ENCODE measurements around the gene IGLL5. TPM values are rescaled to one million over a fixed set of nuclear protein-coding genes. Genes with fewer than 3 reads are reported as not detected.

Gene IGLL5
- total and polyA plus RNA-seq, 2 donors (not counting 1 experiment from before 2014, with no cell fraction given): not detected

- Histone ChIP-seq H3K79me2 (ENCODE audit: control insufficient read depth, insufficient read depth, low read length) (no peaks in the 10 kb centered on the region), H4K20me1 (ENCODE audit: control insufficient read depth, extremely low read depth, insufficient read depth, low read length) (no peaks in the 10 kb centered on the region), H2AFZ (ENCODE audit: low read length) (no peak overlapping the region), H3K9me3 (ENCODE audit: control insufficient read depth, insufficient read depth, low read depth, low read length) (no peaks in the 10 kb centered on the region), H3K4me1 (ENCODE audit: control insufficient read depth, extremely low read depth, insufficient read depth, low read length) (no peaks in the 10 kb centered on the region), H3K27me3 (ENCODE audit: control insufficient read depth, insufficient read depth, low read length) (no peaks in the 10 kb centered on the region), H3K4me3 (replicated peaks in 1 of 4; ENCODE audit: control extremely low read depth in 1 of 4, insufficient read depth in 1 of 4, low read depth in 3 of 4, low read length in 4 of 4) (no peak overlapping the region), H3K27ac (ENCODE audit: insufficient read depth, low read length) (no peak overlapping the region), H3K36me3 (ENCODE audit: control insufficient read depth, insufficient read depth, low read length) (no peaks in the 10 kb centered on the region), H3K9ac (ENCODE audit: insufficient read depth, low read length) (no peak overlapping the region), H3K4me2 (ENCODE audit: extremely low read depth, insufficient read depth, low read length) (no peak overlapping the region)
- TF ChIP-seq, protein P1, sequence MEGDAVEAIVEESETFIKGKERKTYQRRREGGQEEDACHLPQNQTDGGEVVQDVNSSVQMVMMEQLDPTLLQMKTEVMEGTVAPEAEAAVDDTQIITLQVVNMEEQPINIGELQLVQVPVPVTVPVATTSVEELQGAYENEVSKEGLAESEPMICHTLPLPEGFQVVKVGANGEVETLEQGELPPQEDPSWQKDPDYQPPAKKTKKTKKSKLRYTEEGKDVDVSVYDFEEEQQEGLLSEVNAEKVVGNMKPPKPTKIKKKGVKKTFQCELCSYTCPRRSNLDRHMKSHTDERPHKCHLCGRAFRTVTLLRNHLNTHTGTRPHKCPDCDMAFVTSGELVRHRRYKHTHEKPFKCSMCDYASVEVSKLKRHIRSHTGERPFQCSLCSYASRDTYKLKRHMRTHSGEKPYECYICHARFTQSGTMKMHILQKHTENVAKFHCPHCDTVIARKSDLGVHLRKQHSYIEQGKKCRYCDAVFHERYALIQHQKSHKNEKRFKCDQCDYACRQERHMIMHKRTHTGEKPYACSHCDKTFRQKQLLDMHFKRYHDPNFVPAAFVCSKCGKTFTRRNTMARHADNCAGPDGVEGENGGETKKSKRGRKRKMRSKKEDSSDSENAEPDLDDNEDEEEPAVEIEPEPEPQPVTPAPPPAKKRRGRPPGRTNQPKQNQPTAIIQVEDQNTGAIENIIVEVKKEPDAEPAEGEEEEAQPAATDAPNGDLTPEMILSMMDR (conservative IDR thresholded peaks at IDR 0.05 in 1 of 2, IDR thresholded peaks at IDR 0.05 in 1 of 2; ENCODE audit: low read depth in 1 of 2, low read length in 2 of 2): no peak
- TF ChIP-seq EZH2 (IDR thresholded peaks at IDR 0.05; ENCODE audit: low read length, missing control alignments): no peak
- no peak for DNase-seq (ENCODE audit: low read depth in 2 of 2)
These were observed 44.1 kb downstream of the IGLL5 start for GRCh38 chr22:22931557-22932270.

DNA sequence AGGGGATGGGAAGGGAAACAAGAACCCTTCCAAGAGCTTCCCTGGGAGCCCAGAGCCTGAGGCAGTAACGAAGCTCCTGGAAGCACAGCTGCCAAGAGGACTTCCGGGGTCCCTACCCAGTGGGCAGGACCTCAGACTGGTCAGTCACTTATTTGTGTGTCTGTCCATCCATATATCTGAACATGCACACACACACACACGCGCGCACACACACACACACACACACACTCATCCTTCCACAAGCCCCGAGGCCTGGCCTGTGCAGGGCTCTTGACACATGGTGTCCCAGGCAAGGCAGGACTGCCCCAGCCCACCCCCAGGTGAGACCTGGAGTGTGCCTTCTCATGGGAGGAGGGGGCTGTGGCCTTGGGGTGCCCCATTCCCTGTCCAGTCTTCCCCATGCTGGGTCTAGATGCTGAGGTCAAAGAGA is 44.9 kb downstream of the IGLL5 start:
- no peaks in the 10 kb centered on the region for H3K27me3 ChIP-seq (ENCODE audit: control insufficient read depth, insufficient read depth, low read length)
- H4K20me1 ChIP-seq (ENCODE audit: control insufficient read depth, extremely low read depth, insufficient read depth, low read length): no peaks in the 10 kb centered on the region
- H3K36me3 ChIP-seq (ENCODE audit: control insufficient read depth, insufficient read depth, low read length): no peaks in the 10 kb centered on the region
- no peak for DNase-seq (ENCODE audit: low read depth in 2 of 2)
- H3K9ac ChIP-seq (ENCODE audit: insufficient read depth, low read length): no peak overlapping the region
- no peak overlapping the region for H3K4me3 ChIP-seq (replicated peaks in 1 of 4; ENCODE audit: control extremely low read depth in 1 of 4, insufficient read depth in 1 of 4, low read depth in 3 of 4, low read length in 4 of 4)
- no peaks in the 10 kb centered on the region for H3K4me1 ChIP-seq (ENCODE audit: control insufficient read depth, extremely low read depth, insufficient read depth, low read length)
- no peak overlapping the region for H3K27ac ChIP-seq (ENCODE audit: insufficient read depth, low read length)
- H3K4me2 ChIP-seq (ENCODE audit: extremely low read depth, insufficient read depth, low read length): no peak overlapping the region
- H3K9me3 ChIP-seq (ENCODE audit: control insufficient read depth, insufficient read depth, low read depth, low read length): no peaks in the 10 kb centered on the region
- TF ChIP-seq, protein P1 (conservative IDR thresholded peaks at IDR 0.05 in 1 of 2, IDR thresholded peaks at IDR 0.05 in 1 of 2; ENCODE audit: low read depth in 1 of 2, low read length in 2 of 2): no peak
- no peak overlapping the region for H2AFZ ChIP-seq (ENCODE audit: low read length)
- H3K79me2 ChIP-seq (ENCODE audit: control insufficient read depth, insufficient read depth, low read length): no peaks in the 10 kb centered on the region

DNA sequence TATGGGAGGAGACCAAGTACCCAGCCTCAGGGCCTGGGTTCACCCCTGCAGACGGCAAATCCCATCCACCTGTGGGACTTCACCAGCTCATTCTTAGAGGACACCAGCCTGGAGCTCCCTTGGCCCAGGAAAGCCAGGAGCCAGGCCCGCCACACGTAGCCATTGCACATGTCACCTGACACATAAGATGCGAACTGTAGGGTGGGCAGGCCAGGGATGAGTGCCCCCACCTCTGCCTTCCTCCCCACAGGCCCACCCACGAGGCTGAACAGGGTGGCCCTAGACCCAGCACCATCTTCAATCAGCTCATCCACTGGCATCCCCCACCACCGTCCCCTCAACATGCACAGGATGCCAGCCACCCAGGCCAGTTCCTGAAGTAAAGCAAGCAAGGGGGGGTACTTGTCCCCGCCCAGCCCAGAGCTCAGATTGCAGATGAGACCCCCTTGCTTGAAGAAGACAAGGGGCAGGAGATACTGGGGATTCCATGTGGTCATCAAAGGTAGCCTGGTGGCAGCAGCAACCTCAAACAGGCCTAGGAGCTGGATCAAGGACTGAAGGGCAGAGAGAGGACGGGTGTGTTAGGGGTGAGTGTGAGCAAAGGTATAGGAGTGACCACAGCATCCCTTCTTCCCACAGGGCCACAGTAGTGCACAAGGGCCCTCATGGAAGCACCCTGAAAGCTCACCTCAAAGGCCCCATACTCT is 45.6 kb downstream of the IGLL5 start:
- Histone ChIP-seq H3K9me3 (ENCODE audit: control insufficient read depth, insufficient read depth, low read depth, low read length) (no peaks in the 10 kb centered on the region), H3K4me3 (replicated peaks in 1 of 4; ENCODE audit: control extremely low read depth in 1 of 4, insufficient read depth in 1 of 4, low read depth in 3 of 4, low read length in 4 of 4) (no peak overlapping the region), H3K79me2 (ENCODE audit: control insufficient read depth, insufficient read depth, low read length) (no peaks in the 10 kb centered on the region), H3K4me1 (ENCODE audit: control insufficient read depth, extremely low read depth, insufficient read depth, low read length) (no peaks in the 10 kb centered on the region), H2AFZ (ENCODE audit: low read length) (no peak overlapping the region), H3K4me2 (ENCODE audit: extremely low read depth, insufficient read depth, low read length) (no peak overlapping the region), H3K27ac (ENCODE audit: insufficient read depth, low read length) (no peak overlapping the region), H3K36me3 (ENCODE audit: control insufficient read depth, insufficient read depth, low read length) (no peaks in the 10 kb centered on the region), H3K27me3 (ENCODE audit: control insufficient read depth, insufficient read depth, low read length) (no peaks in the 10 kb centered on the region), H4K20me1 (ENCODE audit: control insufficient read depth, extremely low read depth, insufficient read depth, low read length) (no peaks in the 10 kb centered on the region), H3K9ac (ENCODE audit: insufficient read depth, low read length) (no peak overlapping the region)
- TF ChIP-seq, protein P1 (conservative IDR thresholded peaks at IDR 0.05 in 1 of 2, IDR thresholded peaks at IDR 0.05 in 1 of 2; ENCODE audit: low read depth in 1 of 2, low read length in 2 of 2): no peak
- no peak for TF ChIP-seq EZH2 (IDR thresholded peaks at IDR 0.05; ENCODE audit: low read length, missing control alignments)
- DNase-seq (ENCODE audit: low read depth in 2 of 2): no peak

All from fibroblast of lung (primary cell).